SU-DHL-6 (cell line): ENCODE data around the gene PRDM16.

Experiments
- H2AFZ ChIP-seq: fragments of 200-600 bp; sonication (generic); 2 replicates; pipeline ENCODE4 v1.6.1; 2014; ENCODE audit warnings: low read depth, mild to moderate bottlenecking, moderate library complexity, mixed read lengths, antibody characterized with exemption, low read length; ENCODE audit not compliant: severe bottlenecking
- H3F3A ChIP-seq: fragments of 200-600 bp; shearing (Covaris generic); 2 replicates; pipeline ENCODE4 v1.6.0; 2016; ENCODE audit warnings: antibody characterized with exemption, mild to moderate bottlenecking; ENCODE audit not compliant: insufficient read depth
- H3K27ac ChIP-seq: fragments of 200-600 bp; sonication (generic); 2 replicates; pipeline ENCODE4 v1.5.1; 2016; ENCODE audit warnings: low read depth, mild to moderate bottlenecking, low read length, moderate library complexity, mixed read lengths
- H3K27me3 ChIP-seq: fragments of 200-600 bp; sonication (generic), shearing (Covaris generic); 2 replicates; pipeline ENCODE4 v1.6.0; 2014; ENCODE audit warnings: mild to moderate bottlenecking, low read length
- H3K36me3 ChIP-seq: fragments of 200-600 bp; sonication (generic); 2 replicates; pipeline ENCODE4 v1.6.1; 2014; ENCODE audit warnings: mild to moderate bottlenecking, low read length, mixed read lengths
- H3K4me2 ChIP-seq: fragments of 300-600, 200-600 bp; shearing (Covaris generic), sonication (generic); 2 replicates; pipeline ENCODE4 v1.6.0; 2014; ENCODE audit warnings: low read length, low read depth, mild to moderate bottlenecking; ENCODE audit not compliant: poor library complexity, severe bottlenecking
- H3K4me3 ChIP-seq: fragments of 200-600 bp; sonication (generic); 2 replicates; pipeline ENCODE4 v1.5.1; 2014; ENCODE audit warnings: antibody characterized with exemption, low read length, mild to moderate bottlenecking, mixed read lengths; ENCODE audit not compliant: insufficient read depth, poor library complexity, severe bottlenecking
- H3K79me2 ChIP-seq: fragments of 200-600 bp; sonication (generic); 2 replicates; pipeline ENCODE4 v1.6.1; 2014; ENCODE audit warnings: mild to moderate bottlenecking, low read length, moderate library complexity; ENCODE audit not compliant: insufficient read depth
- H3K9ac ChIP-seq: fragments of 200-600 bp; sonication (generic); 2 replicates; pipeline ENCODE4 v1.7.0; 2014; ENCODE audit warnings: mild to moderate bottlenecking, low read length
- H3K9me2 ChIP-seq: fragments of 200-600 bp; sonication (generic); replicated peaks from 2 replicates; pipeline ENCODE4 v1.6.1; 2014; ENCODE audit warnings: low read length; ENCODE audit not compliant: insufficient read depth
- H3K9me3 ChIP-seq: fragments of 200-600 bp; sonication (generic); 2 replicates; pipeline ENCODE4 v1.6.1; 2014; ENCODE audit warnings: low read length, mixed read lengths; ENCODE audit not compliant: insufficient read depth
- H4K20me1 ChIP-seq: fragments of 200-600 bp; sonication (generic); 2 replicates; pipeline ENCODE4 v1.6.1; 2014; ENCODE audit warnings: low read depth, mild to moderate bottlenecking, antibody characterized with exemption, low read length, moderate library complexity, mixed read lengths
- EZH2phosphoT487 ChIP-seq: fragments of 200-600 bp; sonication (generic), shearing (Covaris generic); conservative IDR thresholded peaks from 2 replicates; pipeline ENCODE4 v1.6.1; 2018; ENCODE audit warnings: mild to moderate bottlenecking, antibody characterized with exemption, low read length, moderate library complexity, mixed read lengths
- TF ChIP-seq, protein P1 (sequence below): fragments of 200-600 bp; sonication (generic); IDR thresholded peaks from one replicate; pipeline ENCODE4 v1.5.1; 2017; ENCODE audit warnings: antibody characterized with exemption, mild to moderate bottlenecking, low read length, moderate library complexity; ENCODE audit not compliant: insufficient read depth, poor library complexity, severe bottlenecking

Gene PRDM16

DNA sequence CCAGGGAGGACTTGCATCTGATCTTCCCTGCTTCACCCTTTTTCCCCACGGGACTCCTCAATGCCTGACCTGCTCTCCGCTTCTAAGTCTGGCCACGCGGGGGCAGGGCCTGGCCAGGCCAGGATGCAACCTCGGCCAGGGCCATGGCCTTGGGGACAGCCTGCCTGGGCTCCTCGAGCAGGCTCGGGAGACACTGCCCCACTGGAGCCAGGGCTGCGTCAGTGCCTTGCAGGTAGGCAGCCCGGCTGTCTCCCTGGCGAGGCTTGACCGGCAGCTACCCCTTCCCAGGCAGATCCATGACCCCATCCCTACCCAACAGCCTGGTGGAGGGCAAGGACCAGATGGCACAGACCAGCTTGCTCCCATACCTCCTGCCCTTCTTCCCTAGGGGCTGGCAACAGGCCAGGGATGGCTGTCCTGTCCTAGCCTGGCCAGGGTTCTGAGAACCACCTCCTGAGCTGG, 2.7 kb upstream of the PRDM16 start:
- Histone ChIP-seq H3K9me3 (no peaks in the 10 kb centered on the region), H3K4me3 (no peak overlapping the region), H3K79me2 (no peaks in the 10 kb centered on the region), H4K20me1 (no peaks in the 10 kb centered on the region), H3K36me3 (no peaks in the 10 kb centered on the region), H3K27ac (no peak overlapping the region), H3K9me2 (no peaks in the 10 kb centered on the region), H3F3A (no peaks in the 10 kb centered on the region), H3K9ac (no peak overlapping the region), H2AFZ (no peak overlapping the region), H3K4me2 (no peak overlapping the region), H3K27me3 (no peaks in the 10 kb centered on the region)
- TF ChIP-seq, protein P1, sequence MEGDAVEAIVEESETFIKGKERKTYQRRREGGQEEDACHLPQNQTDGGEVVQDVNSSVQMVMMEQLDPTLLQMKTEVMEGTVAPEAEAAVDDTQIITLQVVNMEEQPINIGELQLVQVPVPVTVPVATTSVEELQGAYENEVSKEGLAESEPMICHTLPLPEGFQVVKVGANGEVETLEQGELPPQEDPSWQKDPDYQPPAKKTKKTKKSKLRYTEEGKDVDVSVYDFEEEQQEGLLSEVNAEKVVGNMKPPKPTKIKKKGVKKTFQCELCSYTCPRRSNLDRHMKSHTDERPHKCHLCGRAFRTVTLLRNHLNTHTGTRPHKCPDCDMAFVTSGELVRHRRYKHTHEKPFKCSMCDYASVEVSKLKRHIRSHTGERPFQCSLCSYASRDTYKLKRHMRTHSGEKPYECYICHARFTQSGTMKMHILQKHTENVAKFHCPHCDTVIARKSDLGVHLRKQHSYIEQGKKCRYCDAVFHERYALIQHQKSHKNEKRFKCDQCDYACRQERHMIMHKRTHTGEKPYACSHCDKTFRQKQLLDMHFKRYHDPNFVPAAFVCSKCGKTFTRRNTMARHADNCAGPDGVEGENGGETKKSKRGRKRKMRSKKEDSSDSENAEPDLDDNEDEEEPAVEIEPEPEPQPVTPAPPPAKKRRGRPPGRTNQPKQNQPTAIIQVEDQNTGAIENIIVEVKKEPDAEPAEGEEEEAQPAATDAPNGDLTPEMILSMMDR, result no peak
- no peak for TF ChIP-seq EZH2phosphoT487

DNA sequence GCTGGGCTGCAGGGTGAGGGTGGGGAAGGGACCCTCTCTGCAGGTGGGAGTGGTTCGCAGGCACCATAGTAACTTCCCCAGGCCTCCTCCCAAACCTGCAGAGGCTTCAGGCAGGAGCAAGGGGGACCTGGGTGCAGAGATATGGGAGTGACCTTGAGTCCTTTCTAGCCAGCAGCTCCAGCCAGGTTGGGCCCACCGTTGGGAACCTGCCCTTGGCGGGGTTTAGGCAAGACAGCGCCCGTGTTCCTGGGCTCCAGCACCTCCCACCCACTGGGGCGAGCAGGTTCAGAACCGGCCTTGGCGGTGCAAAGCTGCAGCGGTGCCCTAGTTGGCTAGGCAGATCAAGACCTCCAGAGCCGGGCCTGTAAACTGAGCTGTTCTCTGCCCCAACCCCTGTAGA, 2.2 kb upstream of the PRDM16 start:
- no peaks in the 10 kb centered on the region for H4K20me1 ChIP-seq
- H3K27ac ChIP-seq, result no peak overlapping the region
- no peak overlapping the region for H3K4me3 ChIP-seq
- no peaks in the 10 kb centered on the region for H3F3A ChIP-seq
- no peak overlapping the region for H3K4me2 ChIP-seq
- H3K9ac ChIP-seq, result no peak overlapping the region
- no peak for TF ChIP-seq EZH2phosphoT487
- TF ChIP-seq, protein P1, result no peak
- no peaks in the 10 kb centered on the region for H3K79me2 ChIP-seq
- H3K9me2 ChIP-seq, result no peaks in the 10 kb centered on the region
- H3K27me3 ChIP-seq, result no peaks in the 10 kb centered on the region
- no peak overlapping the region for H2AFZ ChIP-seq
- no peaks in the 10 kb centered on the region for H3K36me3 ChIP-seq
- no peaks in the 10 kb centered on the region for H3K9me3 ChIP-seq

DNA sequence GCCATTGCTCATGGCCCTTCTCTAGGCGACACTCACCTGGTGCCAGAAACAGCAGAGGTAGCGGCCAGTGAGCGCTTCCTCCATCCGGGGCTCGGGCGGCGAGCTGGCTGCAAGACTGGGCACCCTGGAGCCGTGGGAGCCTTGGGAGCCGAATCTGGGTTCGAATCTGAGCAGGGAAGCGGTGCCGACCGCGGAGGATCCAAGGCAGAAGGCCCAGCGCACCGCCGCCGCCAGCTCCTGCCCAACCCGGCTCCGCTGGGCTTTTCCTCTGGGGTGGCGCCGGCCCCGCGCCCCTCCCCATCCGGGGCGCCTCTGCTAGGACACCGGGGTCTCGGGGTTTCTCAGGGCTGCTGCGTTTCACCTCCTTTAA, 1.7 kb upstream of the PRDM16 start:
- H3K4me3 ChIP-seq, result no peak overlapping the region
- H3K79me2 ChIP-seq, result no peaks in the 10 kb centered on the region
- no peaks in the 10 kb centered on the region for H4K20me1 ChIP-seq
- H3K36me3 ChIP-seq, result no peaks in the 10 kb centered on the region
- H3K27ac ChIP-seq, result no peak overlapping the region
- H3K9ac ChIP-seq, result no peak overlapping the region
- H3F3A ChIP-seq, result no peaks in the 10 kb centered on the region
- TF ChIP-seq EZH2phosphoT487, result no peak
- TF ChIP-seq, protein P1, result no peak
- no peak overlapping the region for H2AFZ ChIP-seq
- H3K4me2 ChIP-seq, result no peak overlapping the region
- H3K9me3 ChIP-seq, result no peaks in the 10 kb centered on the region
- no peaks in the 10 kb centered on the region for H3K27me3 ChIP-seq
- H3K9me2 ChIP-seq, result no peaks in the 10 kb centered on the region
